RCC 7860 (cell line): ENCODE measurements around the gene PSMD4.
"Not testable (repeated sequence)": the region's sequence is repeated elsewhere in the genome, so short reads cannot be mapped to it uniquely, and the experiment has no call there.

ENCODE experiments used
- DNase-seq: peaks from one replicate; pipeline ENCODE4 v3.0.0-alpha.2; 2015; ENCODE audit warnings: low spot score
- FAIRE-seq: peaks from 2 replicates; lab custom pipeline; 2012; peaks lifted over from hg19 to GRCh38; lab: Jason Lieb, UNC

The PSMD4 gene

DNA sequence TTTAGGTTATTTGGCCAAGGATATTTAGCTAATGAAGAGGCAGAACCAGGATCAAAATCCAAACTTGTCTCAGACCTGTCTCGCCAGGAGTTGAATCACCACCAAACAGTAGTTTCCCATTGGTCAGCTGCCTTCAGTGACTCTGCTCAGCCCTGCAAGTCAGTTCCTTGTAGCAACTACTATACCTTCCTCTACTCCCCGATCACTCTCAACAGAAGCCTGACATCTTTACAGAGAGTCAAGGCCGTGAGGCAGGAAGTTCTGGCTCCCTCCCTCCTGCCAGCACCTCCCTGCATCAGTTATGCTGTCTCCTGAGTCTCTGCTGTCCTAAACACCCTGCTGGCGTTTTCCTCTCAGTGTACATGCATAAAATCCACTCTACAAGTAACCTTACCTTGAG, 13.2 kb downstream of the PSMD4 start:
- FAIRE-seq (no peak), DNase-seq (no peak)

GRCh38 chr1:151273924-151274466, 19.5 kb downstream of the PSMD4 start:
- FAIRE-seq = no peak

DNA sequence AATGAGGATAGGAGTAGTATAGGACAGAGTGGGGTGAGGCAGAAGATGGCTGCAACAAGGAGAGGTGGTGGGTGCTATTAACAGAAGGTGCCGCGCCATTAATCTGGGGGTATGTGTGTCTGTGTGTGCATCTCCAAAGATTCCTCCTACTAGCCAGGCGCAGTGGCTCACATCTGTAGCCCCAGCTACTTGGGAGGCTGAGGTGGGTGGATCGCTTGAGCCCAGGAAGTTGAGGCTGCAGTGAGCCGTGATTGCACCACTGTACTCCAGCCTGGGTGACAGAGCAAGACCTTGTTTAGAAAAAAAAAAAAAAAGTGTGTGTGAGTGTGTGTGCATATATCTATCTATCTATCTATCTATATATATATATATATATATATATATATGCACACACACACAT, 20.8 kb downstream of the PSMD4 start:
- FAIRE-seq, DNase-seq: not testable (repeated sequence)

More at GRCh38 chr1:151273924-151274466, 19.5 kb downstream of the PSMD4 start:
- DNase-seq = peak; percentile 26

DNA sequence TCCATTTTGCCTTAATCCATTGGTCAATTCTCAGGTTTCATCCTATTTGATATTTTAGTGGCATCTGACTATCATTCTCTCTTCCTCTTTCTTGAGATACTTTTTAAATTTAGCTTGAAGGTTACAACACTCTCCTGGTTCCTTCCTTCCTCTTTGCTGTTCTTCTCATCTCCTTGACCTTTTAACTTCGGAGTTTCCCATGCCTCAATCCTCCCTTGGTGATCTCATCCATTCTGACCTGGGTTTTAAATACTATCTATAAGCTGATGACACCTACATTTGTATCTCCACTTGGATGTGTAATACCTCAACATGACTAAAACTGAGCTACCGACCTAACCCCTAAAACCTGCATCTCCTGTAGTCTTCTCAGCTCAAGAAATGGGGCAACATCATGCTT, 22.7 kb downstream of the PSMD4 start:
- FAIRE-seq (no peak), DNase-seq (no peak)

GRCh38 chr1:151281225-151281968, 26.9 kb downstream of the PSMD4 start:
- FAIRE-seq (peak; percentile 88), DNase-seq (peak; percentile 95)

DNA sequence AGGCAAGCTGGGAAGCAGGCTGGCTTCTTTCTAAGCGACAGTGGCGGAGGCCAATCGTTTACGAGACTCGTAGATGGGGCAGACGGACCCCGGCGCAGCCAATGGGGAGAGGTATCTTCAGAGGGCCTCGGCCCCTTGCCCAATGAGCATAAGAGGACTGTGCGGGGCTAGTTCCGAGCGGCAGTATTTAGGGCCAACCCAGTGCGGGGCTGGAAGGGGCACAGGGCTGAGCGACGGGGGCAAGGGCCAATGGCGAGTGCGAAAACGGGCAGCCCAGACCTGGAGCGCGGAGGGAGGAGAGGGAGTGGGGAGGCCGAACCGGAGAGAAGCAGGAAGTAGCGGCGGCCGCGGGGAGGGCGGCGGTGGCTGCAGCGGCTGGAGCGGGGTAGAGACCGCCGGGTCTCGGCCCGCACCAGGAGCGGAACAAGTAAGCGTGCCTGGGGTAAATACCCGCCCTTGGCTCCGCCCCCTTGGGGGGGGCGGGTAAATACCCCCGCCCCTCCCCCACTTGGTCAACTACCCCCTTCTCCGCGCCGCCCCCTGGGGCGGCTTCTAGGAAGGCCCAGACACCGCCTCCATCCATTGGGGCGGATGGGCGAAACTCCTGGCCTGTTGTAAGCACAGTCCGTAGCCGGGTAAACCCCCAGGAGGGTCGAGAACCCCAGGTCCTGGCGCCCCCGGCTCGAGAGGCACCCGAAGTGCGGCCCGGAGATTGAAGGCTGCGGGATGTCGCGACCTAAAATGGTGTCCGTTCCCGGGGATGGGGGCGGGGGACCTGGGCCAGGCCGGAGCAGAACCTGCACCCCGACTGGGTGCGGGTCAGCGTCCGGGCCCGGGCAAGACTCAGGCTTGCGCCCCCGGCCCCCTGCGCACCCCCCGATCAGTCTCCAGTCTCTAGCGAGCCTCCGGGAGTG, 27.7 kb downstream of the PSMD4 start, which contains the start of gene ZNF687:
TSS of gene ZNF687 (plus strand) at position 331 of the 914 bp plus-strand sequence. CDS start 3,993 bp downstream, outside the sequence.
- peak; percentile 100 for DNase-seq
- FAIRE-seq = peak; percentile 92

DNA sequence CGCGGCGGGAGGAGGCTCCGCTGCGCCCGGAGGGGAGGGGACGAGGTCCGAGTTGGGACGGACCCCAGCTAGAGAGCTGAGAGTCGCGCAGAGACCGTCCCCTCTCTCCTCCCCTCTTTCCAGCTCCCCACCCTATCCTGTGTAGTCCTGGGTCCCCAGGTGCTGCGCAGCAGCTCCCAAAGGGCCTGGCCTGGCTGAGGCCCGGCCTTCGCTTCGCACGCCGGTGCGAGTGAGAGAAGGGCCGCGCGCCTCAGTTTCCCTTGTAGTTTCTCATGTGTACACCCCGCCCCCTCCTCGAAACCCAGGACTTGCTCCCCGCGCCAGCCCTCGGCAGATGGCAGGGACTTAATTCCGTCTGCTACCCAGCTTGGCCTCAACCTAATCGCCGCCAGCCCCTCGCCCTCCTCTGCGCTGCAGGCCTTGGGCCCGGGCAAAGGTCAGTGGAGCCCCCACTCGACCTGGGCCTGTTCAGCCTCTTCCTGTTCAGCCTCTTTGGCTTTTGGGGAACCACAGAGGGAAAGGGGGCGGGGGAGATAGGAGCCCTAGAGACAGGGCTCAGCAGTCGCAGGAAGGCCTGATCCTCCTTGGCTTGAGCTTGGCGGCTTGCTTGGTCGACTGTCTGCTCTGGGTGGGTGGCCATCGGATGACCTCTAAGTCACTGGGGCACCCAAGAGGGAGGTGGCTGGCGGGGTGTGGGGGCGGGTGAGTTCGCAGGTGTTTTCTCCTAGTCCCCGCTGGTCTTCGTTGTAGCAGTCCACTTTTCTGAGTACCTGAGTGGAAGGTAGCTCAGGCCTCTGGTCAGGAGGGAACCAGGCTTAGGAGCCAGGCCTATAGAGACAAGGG, 28.6 kb downstream of the PSMD4 start:
- DNase-seq (no peak), FAIRE-seq (no peak)

DNA sequence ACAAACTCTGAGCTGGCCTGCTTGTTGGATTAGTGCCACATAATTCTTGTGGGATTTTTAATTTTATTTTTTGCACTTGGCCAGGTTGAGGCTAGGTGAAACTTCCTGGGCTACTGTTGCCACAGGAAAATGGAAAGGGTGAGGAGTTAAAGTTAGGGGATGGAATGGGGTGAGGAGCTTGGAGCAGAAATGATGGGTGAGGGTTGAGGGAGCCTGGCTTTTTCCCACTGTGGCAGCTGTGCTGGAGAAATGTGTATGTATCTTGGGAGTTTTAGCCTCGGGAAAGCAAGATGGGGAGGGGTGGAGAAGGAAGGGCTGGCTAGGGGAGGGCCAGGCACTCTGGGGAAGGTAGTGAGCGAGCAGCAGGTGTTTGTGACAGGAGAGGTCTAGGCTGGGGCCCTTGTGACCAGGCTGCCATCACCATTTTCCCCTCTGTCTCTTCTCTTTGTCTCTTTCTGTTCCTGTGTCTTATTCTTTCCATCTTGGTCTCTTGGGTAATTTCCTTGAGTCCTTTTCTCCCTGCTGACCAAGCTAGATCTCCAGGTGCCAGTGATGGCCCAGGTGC, 29.6 kb downstream of the PSMD4 start:
- DNase-seq (no peak), FAIRE-seq (no peak)

DNA sequence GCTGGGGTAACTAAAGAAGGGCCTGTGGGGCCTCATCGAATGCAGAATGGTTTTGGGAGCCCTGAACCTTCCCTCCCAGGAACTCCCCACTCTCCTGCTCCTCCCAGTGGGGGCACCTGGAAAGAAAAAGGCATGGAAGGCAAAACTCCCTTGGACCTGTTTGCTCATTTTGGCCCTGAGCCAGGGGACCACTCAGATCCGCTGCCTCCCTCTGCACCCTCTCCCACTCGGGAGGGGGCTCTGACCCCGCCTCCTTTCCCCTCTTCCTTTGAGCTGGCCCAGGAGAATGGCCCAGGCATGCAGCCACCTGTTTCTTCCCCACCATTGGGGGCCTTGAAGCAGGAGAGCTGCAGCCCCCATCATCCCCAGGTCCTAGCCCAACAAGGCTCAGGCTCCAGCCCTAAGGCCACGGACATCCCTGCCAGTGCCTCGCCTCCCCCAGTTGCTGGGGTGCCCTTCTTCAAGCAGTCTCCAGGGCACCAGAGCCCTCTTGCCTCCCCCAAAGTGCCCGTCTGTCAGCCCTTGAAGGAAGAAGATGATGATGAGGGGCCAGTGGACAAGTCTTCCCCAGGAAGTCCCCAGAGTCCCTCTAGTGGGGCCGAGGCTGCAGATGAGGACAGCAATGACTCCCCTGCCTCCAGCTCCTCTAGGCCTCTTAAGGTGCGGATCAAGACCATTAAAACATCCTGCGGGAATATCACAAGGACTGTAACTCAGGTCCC, 32.2 kb downstream of the PSMD4 start:
- DNase-seq (no peak), FAIRE-seq (no peak)

DNA sequence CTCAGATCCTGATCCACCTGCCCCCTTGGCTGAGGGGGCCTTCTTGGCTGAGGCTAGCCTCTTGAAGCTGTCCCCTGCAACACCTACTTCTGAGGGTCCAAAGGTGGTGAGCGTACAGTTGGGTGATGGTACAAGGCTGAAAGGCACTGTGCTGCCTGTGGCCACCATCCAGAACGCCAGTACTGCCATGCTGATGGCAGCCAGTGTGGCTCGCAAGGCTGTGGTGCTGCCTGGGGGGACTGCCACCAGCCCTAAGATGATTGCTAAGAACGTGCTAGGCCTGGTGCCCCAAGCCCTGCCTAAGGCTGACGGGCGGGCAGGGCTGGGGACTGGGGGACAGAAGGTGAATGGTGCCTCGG, 32.8 kb downstream of the PSMD4 start:
- no peak for DNase-seq

GRCh38 chr1:151287767-151288500, 33.4 kb downstream of the PSMD4 start:
- no peak for DNase-seq

More for the DNA sequence above, 32.8 kb downstream of the PSMD4 start:
- FAIRE-seq = no peak

DNA sequence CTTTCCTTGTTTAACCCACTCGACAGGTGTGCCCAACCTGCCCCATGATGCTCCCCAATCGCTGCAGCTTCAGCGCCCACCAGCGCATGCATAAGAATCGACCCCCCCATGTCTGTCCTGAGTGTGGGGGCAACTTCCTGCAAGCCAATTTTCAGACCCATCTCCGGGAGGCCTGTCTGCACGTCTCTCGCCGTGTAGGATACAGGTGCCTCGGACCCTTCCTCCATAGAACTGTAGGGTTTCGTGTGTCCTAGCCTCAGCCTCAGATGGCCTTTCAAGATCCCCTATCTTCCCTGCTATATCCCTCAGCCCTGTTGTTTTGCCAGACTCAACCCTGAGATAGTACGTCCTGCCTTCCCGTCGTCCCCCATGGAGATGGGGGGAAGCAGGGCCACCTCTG, 34.0 kb downstream of the PSMD4 start:
- FAIRE-seq = no peak
- no peak for DNase-seq

More at GRCh38 chr1:151287767-151288500, 33.4 kb downstream of the PSMD4 start:
- no peak for FAIRE-seq

GRCh38 chr1:151289080-151289935, 34.8 kb downstream of the PSMD4 start:
- FAIRE-seq (no peak), DNase-seq (no peak)

DNA sequence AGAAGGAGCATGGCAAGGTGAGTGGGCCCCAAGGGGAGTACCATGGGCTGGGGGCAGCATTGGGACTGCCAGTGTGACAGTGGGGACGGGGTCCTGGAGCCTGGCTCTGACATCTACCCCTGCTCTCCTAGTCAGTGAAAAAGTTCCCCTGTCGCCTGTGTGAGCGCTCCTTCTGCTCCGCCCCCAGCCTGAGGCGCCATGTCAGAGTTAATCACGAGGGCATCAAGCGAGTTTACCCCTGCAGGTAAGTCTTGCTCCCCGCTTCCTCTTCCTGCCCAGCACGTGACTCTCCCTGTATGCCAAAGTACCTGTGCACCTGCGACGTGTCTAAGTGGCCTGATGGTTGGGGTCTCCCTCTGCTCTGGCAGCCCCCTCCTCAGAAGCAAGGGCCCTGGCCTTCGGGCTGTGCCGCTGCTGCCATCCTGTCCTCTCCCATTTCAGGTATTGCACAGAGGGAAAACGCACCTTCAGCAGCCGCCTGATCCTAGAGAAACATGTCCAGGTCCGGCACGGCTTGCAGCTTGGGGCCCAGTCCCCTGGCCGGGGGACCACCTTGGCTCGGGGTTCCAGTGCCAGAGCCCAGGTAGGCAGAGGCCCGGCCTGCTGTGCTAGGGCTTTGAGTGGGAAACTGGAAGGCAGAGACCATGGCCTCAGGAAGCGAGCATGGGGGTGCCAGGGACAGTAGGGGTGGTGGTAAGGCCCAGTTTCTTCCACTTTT, 35.6 kb downstream of the PSMD4 start:
- DNase-seq = no peak
- FAIRE-seq = no peak

GRCh38 chr1:151290709-151291303, 36.3 kb downstream of the PSMD4 start:
- DNase-seq (no peak), FAIRE-seq (no peak)

DNA sequence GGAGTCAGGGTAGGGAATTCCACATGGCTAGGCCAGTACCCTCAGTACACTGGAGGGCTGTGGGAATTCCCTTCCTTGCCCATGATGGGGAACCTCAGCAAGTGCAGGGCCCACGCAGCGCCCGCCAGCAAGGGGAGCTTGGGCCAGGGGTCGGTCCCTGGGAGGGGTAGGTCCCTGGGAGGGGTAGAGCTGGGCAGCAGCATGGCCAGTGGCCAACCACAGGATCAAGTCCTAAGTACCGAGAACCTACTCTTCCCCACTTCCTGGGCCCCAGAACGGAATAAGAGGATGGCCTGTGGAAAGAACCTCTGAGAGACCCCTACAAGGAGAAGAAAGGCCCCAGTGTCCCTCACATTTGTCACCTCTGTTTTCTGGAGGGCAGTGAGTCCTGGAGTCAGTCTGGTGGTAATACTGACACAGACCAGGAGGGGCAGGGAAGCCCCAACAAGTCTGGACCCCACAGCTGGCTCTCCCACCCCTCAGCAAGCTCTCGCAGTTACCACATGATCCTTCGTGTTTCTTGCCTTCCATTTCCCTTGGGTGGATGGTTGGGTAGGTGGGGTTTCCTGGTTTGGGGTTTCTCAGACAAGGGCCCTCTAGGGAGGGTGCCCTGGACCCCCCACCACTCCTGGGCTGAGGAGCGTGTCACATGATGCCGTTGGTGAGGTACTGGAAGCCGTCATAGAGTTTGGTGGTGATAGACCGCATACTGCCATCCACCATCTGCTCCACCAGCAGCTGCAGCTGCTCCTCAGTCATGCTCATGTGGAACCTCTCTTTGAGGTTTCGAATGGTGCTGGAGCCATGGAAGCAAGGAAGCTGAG, 37.9 kb downstream of the PSMD4 start:
- FAIRE-seq = no peak
- DNase-seq = no peak
